NCI-H748 (cell line): Measurements from ENCODE around the gene FLT1.

Source experiments
- DNase-seq: peaks from one replicate; lab custom pipeline; 2025; ENCODE audit not compliant: unreplicated experiment; lab: John Stamatoyannopoulos, UW

Gene FLT1

GRCh38 chr13:28494778-28495537 lies at the start of gene FLT1:
TSS of gene FLT1 (minus strand) at chr13:28495128. CDS start at chr13:28494843, 285 bp downstream.
- peak; percentile 77 for DNase-seq

- no peak for DNase-seq
Measured at GRCh38 chr13:28544026-28544425, 49.1 kb upstream of the FLT1 start.

- DNase-seq, result no peak
Measured at GRCh38 chr13:28542804-28543203, 47.9 kb upstream of the FLT1 start.

GRCh38 chr13:28541966-28542365 lies 47.0 kb upstream of the FLT1 start:
- no peak for DNase-seq

- DNase-seq, result no peak
Measured at GRCh38 chr13:28540612-28541011, 45.7 kb upstream of the FLT1 start.

GRCh38 chr13:28539625-28540286 lies 44.8 kb upstream of the FLT1 start:
- DNase-seq, result no peak

GRCh38 chr13:28538932-28539331 lies 44.0 kb upstream of the FLT1 start:
- DNase-seq, result no peak

GRCh38 chr13:28537171-28537570 lies 42.2 kb upstream of the FLT1 start:
- no peak for DNase-seq

GRCh38 chr13:28536371-28536770 lies 41.4 kb upstream of the FLT1 start:
- DNase-seq, result no peak

- no peak for DNase-seq
Measured at GRCh38 chr13:28535734-28536133, 40.8 kb upstream of the FLT1 start.

GRCh38 chr13:28534801-28535200 lies 39.9 kb upstream of the FLT1 start:
- DNase-seq, result no peak

- DNase-seq, result no peak
Measured at GRCh38 chr13:28534210-28534609, 39.3 kb upstream of the FLT1 start.

GRCh38 chr13:28533441-28534166 lies 38.7 kb upstream of the FLT1 start:
- no peak for DNase-seq

GRCh38 chr13:28533125-28533436 lies 38.2 kb upstream of the FLT1 start:
- peak; percentile 50 for DNase-seq

- DNase-seq, result peak; percentile 50
Measured at GRCh38 chr13:28532388-28533124, 37.6 kb upstream of the FLT1 start.

GRCh38 chr13:28531845-28532387 lies 37.0 kb upstream of the FLT1 start:
- DNase-seq, result peak; percentile 38

GRCh38 chr13:28531077-28531844 lies 36.3 kb upstream of the FLT1 start:
- peak; percentile 86 for DNase-seq

- DNase-seq, result no peak
Measured at GRCh38 chr13:28530729-28531076, 35.8 kb upstream of the FLT1 start.

- no peak for DNase-seq
Measured at GRCh38 chr13:28529836-28530235, 34.9 kb upstream of the FLT1 start.

GRCh38 chr13:28528848-28529247 lies 33.9 kb upstream of the FLT1 start:
- peak; percentile 18 for DNase-seq
